Activated CD8-positive, alpha-beta memory T cell treated with anti-CD3 and anti-CD28 coated beads for 48 hours (primary cell): ENCODE results near the gene GLRA3.
"Not testable (repeated sequence)": the region's sequence is repeated elsewhere in the genome, so short reads cannot be mapped to it uniquely, and the experiment has no call there.

Experiments
- DNase-seq, 3 experiments: peaks; one replicate each; pipeline ENCODE4 v3.0.0-alpha.2; 2020; ENCODE audit warnings: low read depth in 2 of 3, low spot score in 2 of 3

GLRA3 gene

GRCh38 chr4:174828845-174829701, at the start of gene GLRA3:
Gene GLRA3, minus strand, starts transcription at chr4:174829247. Its CDS starts 436 bp downstream, at chr4:174828811.
- DNase-seq, result no peak

- DNase-seq, result no peak
Observed at GRCh38 chr4:174874898-174875297, 45.9 kb upstream of the GLRA3 start.

- DNase-seq, result no peak
Observed at GRCh38 chr4:174873931-174874330, 44.9 kb upstream of the GLRA3 start.

GRCh38 chr4:174873146-174873545, 44.1 kb upstream of the GLRA3 start:
- not testable (repeated sequence) for DNase-seq

GRCh38 chr4:174871407-174871806, 42.4 kb upstream of the GLRA3 start:
- DNase-seq, result no peak

- DNase-seq, result no peak
Observed at GRCh38 chr4:174870311-174870710, 41.3 kb upstream of the GLRA3 start.

- no peak for DNase-seq
Observed at GRCh38 chr4:174869339-174869738, 40.3 kb upstream of the GLRA3 start.

- no peak for DNase-seq
Observed at GRCh38 chr4:174867903-174868302, 38.9 kb upstream of the GLRA3 start.

- DNase-seq, result no peak
Observed at GRCh38 chr4:174865418-174865985, 36.5 kb upstream of the GLRA3 start.

- no peak for DNase-seq
Observed at GRCh38 chr4:174864031-174864430, 35.0 kb upstream of the GLRA3 start.

- no peak for DNase-seq
Observed at GRCh38 chr4:174860588-174860987, 31.5 kb upstream of the GLRA3 start.

GRCh38 chr4:174859904-174860303, 30.9 kb upstream of the GLRA3 start:
- DNase-seq, result no peak

- no peak for DNase-seq
Observed at GRCh38 chr4:174856926-174857800, 28.1 kb upstream of the GLRA3 start.

GRCh38 chr4:174855050-174855449, 26.0 kb upstream of the GLRA3 start:
- DNase-seq, result no peak

- DNase-seq, result no peak
Observed at GRCh38 chr4:174853629-174854028, 24.6 kb upstream of the GLRA3 start.

- no peak for DNase-seq
Observed at GRCh38 chr4:174848596-174848995, 19.5 kb upstream of the GLRA3 start.

- no peak for DNase-seq
Observed at GRCh38 chr4:174847801-174848427, 18.9 kb upstream of the GLRA3 start.

GRCh38 chr4:174835536-174835935, 6.5 kb upstream of the GLRA3 start:
- no peak for DNase-seq

GRCh38 chr4:174834477-174834876, 5.4 kb upstream of the GLRA3 start:
- no peak for DNase-seq

- DNase-seq, result no peak
Observed at GRCh38 chr4:174826660-174827059, 2.4 kb downstream of the GLRA3 start.

GRCh38 chr4:174815282-174815681, 13.8 kb downstream of the GLRA3 start:
- DNase-seq, result no peak
